ENCODE results near the gene ZNF181.

ZNF181 gene

GRCh38 chr19:34757441-34757840 is 23.4 kb downstream of the ZNF181 start:
- no peak for DNase-seq (ENCODE audit: low read depth in 2 of 2)

GRCh38 chr19:34759218-34759917 is 25.3 kb downstream of the ZNF181 start:
- no peak for DNase-seq (ENCODE audit: low read depth in 2 of 2)

GRCh38 chr19:34766386-34766785 is 32.3 kb downstream of the ZNF181 start:
- DNase-seq (ENCODE audit: low read depth in 2 of 2): no peak

GRCh38 chr19:34767951-34768350 is 33.9 kb downstream of the ZNF181 start:
- DNase-seq (ENCODE audit: low read depth in 2 of 2): no peak

- DNase-seq (ENCODE audit: low read depth in 2 of 2): peak; percentile 76 to 80
These were observed 38.9 kb downstream of the ZNF181 start, which contains the start of gene ZNF599 for GRCh38 chr19:34772697-34773554. ZNF599 (minus strand) TSS chr19:34773215; CDS start chr19:34772841, 374 bp downstream.

- no peak for DNase-seq (ENCODE audit: low read depth in 2 of 2)
These were observed 39.5 kb downstream of the ZNF181 start for GRCh38 chr19:34773555-34773864.

- no peak for DNase-seq (ENCODE audit: low read depth in 2 of 2)
These were observed 40.8 kb downstream of the ZNF181 start for GRCh38 chr19:34774857-34775256.

- DNase-seq (ENCODE audit: low read depth in 2 of 2): no peak
These were observed 44.3 kb downstream of the ZNF181 start for GRCh38 chr19:34778342-34778741.

- DNase-seq (ENCODE audit: low read depth in 2 of 2): no peak
These were observed 45.6 kb downstream of the ZNF181 start for GRCh38 chr19:34779652-34780051.

GRCh38 chr19:34786236-34786635 is 52.2 kb downstream of the ZNF181 start:
- no peak for DNase-seq (ENCODE audit: low read depth in 2 of 2)

- no peak for DNase-seq (ENCODE audit: low read depth in 2 of 2)
These were observed 53.2 kb downstream of the ZNF181 start for GRCh38 chr19:34787059-34787824.

GRCh38 chr19:34788074-34788473 is 54.0 kb downstream of the ZNF181 start:
- no peak for DNase-seq (ENCODE audit: low read depth in 2 of 2)

GRCh38 chr19:34793565-34793964 is 59.5 kb downstream of the ZNF181 start:
- DNase-seq (ENCODE audit: low read depth in 2 of 2): no peak

GRCh38 chr19:34794066-34794960 is 60.3 kb downstream of the ZNF181 start:
- no peak for DNase-seq (ENCODE audit: low read depth in 2 of 2)
